Measurements from ENCODE around the gene MUS81.

MUS81 gene

DNA sequence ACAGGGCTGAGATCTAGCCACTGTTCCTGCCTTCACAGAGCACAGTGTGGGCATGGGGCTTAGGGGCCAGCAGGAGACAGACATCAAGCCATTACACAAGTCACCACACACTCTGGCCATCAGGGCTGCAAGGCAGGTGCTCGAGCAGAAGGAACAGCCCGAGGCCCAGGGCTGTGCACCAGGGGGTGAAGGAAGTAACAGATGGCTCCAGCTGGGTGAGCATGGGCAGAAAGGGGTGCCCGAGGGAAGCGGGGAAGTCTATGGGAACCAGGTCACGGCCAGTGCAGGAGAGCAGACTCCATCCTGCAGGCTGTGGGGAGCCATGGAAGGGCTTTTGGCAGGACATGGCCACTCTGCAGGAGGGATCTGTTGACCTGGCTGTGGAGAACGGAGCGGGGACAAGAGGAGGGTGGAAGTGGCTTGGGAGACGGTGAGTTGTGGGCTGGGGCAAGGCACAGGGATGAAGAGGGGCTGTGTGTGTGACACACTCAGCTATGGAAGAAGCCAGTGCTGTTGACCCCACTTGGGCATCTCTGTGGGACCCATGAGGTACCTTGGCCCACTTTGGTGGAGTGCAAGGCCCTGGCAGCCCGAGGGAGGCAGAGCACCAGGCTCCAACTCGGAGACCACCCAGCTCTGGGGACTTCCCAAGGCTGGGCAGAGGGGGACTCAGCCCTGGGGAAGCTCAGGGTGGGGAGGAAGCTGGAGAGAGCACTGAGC lies 55.0 kb downstream of the MUS81 start:
- no peak overlapping the region for H3K27ac ChIP-seq
- TF ChIP-seq ZFX (IDR thresholded peaks at IDR 0.05; ENCODE audit: borderline replicate concordance), result no peak
- TF ChIP-seq, protein P1, sequence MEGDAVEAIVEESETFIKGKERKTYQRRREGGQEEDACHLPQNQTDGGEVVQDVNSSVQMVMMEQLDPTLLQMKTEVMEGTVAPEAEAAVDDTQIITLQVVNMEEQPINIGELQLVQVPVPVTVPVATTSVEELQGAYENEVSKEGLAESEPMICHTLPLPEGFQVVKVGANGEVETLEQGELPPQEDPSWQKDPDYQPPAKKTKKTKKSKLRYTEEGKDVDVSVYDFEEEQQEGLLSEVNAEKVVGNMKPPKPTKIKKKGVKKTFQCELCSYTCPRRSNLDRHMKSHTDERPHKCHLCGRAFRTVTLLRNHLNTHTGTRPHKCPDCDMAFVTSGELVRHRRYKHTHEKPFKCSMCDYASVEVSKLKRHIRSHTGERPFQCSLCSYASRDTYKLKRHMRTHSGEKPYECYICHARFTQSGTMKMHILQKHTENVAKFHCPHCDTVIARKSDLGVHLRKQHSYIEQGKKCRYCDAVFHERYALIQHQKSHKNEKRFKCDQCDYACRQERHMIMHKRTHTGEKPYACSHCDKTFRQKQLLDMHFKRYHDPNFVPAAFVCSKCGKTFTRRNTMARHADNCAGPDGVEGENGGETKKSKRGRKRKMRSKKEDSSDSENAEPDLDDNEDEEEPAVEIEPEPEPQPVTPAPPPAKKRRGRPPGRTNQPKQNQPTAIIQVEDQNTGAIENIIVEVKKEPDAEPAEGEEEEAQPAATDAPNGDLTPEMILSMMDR (IDR thresholded peaks at IDR 0.05), result no peak

DNA sequence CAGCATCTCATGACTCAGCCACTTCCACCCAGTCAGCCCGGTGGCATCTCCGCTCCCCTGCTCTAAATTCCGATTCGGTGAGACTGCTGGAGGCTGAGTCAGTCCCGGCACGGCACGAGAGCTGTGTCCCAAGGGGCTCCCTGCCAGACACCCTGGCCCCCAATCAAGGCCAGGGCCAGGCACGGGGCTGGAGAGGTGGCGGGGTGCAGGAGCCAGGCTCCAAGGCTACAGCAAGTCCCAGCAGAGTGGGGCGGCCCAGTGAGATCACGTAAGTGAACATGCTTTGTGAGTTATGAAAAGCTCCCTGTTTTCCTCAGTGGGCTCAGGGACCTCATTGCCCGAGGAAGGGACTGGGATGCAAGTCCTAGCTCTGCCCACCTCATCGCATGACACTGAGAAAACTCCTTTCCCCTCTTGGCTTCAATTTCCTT lies 55.6 kb downstream of the MUS81 start:
- H3K27ac ChIP-seq, result no peak overlapping the region
- TF ChIP-seq ZFX (IDR thresholded peaks at IDR 0.05; ENCODE audit: borderline replicate concordance), result no peak
- TF ChIP-seq, protein P1 (IDR thresholded peaks at IDR 0.05), result no peak
